SH-SY5Y (cell line): Measurements from ENCODE around the gene ALG9.

Experiments used
- GATA2 ChIP-seq: IDR thresholded peaks from 2 replicates; pipeline ENCODE4 v1.6.1; 2011; ENCODE audit warnings: mild to moderate bottlenecking, low read depth, low read length
- GATA3 ChIP-seq: IDR thresholded peaks from 2 replicates; pipeline ENCODE4 v1.6.1; 2011; ENCODE audit warnings: low read depth, mild to moderate bottlenecking, low read length, moderate library complexity

DNA sequence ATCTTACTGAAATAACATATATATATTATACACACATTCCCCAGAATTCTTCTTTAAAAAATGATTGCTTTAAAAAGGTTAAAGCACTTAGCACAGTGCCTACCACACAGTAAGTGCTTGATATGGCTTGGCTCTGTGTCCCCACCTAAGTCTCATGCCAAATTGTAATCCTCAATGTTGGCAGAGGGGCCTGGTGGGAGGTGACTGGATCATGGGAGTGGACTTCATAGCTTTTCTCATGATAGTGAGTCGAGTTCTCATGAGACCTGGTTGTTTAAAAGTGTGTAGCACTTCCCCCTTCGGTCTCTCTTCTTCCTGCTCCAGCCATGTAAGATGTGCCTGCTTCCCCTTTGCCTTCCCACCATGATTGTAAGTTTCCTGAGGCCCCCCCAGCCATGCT is 34.0 kb upstream of the ALG9 start:
- no peak for TF ChIP-seq GATA2
- no peak for TF ChIP-seq GATA3
